ENCODE data around the gene PGRMC1. TPM values are rescaled to one million over a fixed set of nuclear protein-coding genes. Genes with fewer than 3 reads are reported as not detected.
"Not testable (repeated sequence)": the region's sequence is repeated elsewhere in the genome, so short reads cannot be mapped to it uniquely, and the experiment has no call there.

The PGRMC1 gene
- total and polyA plus RNA-seq, 2 experiments from 2014 or later: 235 to 370 TPM

DNA sequence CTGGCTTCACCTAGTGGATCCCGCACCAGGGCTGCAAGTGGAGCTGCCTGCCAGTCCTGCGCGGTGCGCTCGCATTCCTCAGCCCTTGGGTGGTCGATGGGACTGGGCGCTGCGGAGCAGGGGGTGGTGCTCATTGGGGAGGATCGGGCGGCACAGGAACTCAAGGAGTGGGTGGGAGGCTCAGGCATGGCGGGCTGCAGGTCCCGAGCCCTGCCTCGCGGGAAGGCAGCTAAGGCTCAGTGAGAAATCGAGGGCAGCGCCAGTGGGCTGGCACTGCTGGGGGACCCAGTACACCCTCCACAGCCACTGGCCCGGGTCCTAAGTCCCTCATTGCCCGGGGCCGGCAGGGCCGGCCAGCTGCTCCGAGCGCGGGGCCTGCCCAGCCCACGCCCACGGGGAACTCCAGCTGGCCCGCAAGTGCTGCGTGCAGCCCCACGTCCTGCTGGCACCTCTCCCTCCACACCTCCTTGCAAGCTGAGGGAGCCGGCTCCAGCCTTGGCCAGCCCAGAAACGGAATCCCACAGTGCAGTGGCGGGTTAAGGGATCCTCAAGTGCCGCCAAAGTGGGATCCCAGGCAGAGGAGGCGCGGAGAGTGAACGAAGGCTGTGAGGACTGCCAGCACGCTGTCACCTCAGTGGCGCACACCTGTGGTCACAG is 27.6 kb upstream of the PGRMC1 start:
- no peak for TF ChIP-seq CREB1 (CRISPR knock-in tag; IDR thresholded peaks at IDR 0.05; ENCODE audit: low read depth)
- TF ChIP-seq POLR2AphosphoS5 (IDR thresholded peaks at IDR 0.05; ENCODE audit: low read depth): no peak
- no peak for TF ChIP-seq JUNB (IDR thresholded peaks at IDR 0.05; ENCODE audit: unreplicated experiment)
- no peak for TF ChIP-seq STAT1 (IDR thresholded peaks at IDR 0.05; ENCODE audit: unreplicated experiment)
- TF ChIP-seq, protein P1, sequence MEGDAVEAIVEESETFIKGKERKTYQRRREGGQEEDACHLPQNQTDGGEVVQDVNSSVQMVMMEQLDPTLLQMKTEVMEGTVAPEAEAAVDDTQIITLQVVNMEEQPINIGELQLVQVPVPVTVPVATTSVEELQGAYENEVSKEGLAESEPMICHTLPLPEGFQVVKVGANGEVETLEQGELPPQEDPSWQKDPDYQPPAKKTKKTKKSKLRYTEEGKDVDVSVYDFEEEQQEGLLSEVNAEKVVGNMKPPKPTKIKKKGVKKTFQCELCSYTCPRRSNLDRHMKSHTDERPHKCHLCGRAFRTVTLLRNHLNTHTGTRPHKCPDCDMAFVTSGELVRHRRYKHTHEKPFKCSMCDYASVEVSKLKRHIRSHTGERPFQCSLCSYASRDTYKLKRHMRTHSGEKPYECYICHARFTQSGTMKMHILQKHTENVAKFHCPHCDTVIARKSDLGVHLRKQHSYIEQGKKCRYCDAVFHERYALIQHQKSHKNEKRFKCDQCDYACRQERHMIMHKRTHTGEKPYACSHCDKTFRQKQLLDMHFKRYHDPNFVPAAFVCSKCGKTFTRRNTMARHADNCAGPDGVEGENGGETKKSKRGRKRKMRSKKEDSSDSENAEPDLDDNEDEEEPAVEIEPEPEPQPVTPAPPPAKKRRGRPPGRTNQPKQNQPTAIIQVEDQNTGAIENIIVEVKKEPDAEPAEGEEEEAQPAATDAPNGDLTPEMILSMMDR (conservative IDR thresholded peaks at IDR 0.05; ENCODE audit: low read depth in 2 of 2): no peak
- TF ChIP-seq ETS1 (IDR thresholded peaks at IDR 0.05): no peak
- peaks cover 4% of the 10 kb centered on the region for H3K27me3 Mint-ChIP-seq (ENCODE audit: insufficient read depth, low read depth, poor library complexity)
- H3K4me3 Mint-ChIP-seq: no peak overlapping the region
- Histone ChIP-seq H3K27ac (ENCODE audit: low read depth) (no peak overlapping the region), H4K20me1 (replicated peaks; ENCODE audit: insufficient read depth) (no peaks in the 10 kb centered on the region), H3K79me2 (replicated peaks; ENCODE audit: insufficient read depth) (no peaks in the 10 kb centered on the region), H3K36me3 (ENCODE audit: insufficient read depth) (no peaks in the 10 kb centered on the region), H3F3A (replicated peaks; ENCODE audit: low read depth) (no peaks in the 10 kb centered on the region), H3K4me1 (ENCODE audit: insufficient read depth) (no peaks in the 10 kb centered on the region), H3K9me2 (ENCODE audit: insufficient read depth) (no peaks in the 10 kb centered on the region), H3K27me3 (ENCODE audit: insufficient read depth) (no peaks in the 10 kb centered on the region), H3K4me2 (no peak overlapping the region), H2AFZ (no peak overlapping the region), H3K4me3 (no peak overlapping the region)
- H3K36me3 Mint-ChIP-seq (ENCODE audit: low read depth): peaks cover 4% of the 10 kb centered on the region; the same call in 2 of the 3 replicates
- H3K9me3 Mint-ChIP-seq: peaks cover 5% of the 10 kb centered on the region; the same call in 1 of the 3 replicates
- ATAC-seq (no peak), DNase-seq (ENCODE audit: low spot score) (no peak)
- H3K27ac Mint-ChIP-seq: no peak overlapping the region
- H3K4me1 Mint-ChIP-seq: no peaks in the 10 kb centered on the region

DNA sequence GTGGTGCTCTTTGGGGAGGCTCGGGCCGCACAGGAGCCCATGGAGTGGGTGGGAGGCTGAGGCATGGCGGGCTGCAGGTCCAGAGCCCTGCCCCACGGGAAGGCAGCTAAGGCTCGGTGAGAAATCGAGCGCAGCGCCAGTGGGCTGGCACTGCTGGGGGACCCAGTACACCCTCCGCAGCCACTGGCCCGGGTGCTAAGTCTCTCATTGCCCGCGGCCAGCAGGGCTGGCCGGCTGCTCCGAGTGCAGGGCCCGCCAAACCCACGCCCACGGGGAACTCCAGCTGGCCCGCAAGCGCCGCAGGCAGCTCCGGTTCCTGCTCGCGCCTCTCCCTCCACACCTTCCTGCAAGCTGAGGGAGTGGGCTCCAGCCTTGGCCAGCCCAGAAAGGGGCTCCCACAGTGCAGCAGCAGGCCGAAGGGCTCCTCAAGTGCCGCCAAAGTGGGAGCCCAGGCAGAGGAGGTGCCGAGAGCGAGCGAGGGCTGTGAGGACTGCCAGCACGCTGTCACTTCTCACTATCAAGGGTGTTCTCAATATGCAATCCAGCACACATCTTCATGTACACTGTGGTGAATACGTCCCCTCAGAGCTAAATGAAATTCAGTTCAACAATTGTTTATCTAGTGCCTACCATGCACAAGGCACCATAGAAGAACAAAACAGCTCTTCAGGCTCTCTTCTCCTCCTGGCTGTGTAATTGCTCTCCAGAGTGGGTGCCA is 25.0 kb upstream of the PGRMC1 start:
- not testable (repeated sequence) for H3K36me3 Mint-ChIP-seq (ENCODE audit: low read depth); H3K4me1 Mint-ChIP-seq; ATAC-seq; H3F3A ChIP-seq (replicated peaks; ENCODE audit: low read depth); H3K4me2 ChIP-seq; H3K27ac Mint-ChIP-seq; H3K4me3 ChIP-seq; H3K4me1 ChIP-seq (ENCODE audit: insufficient read depth); H4K20me1 ChIP-seq (replicated peaks; ENCODE audit: insufficient read depth); DNase-seq (ENCODE audit: low spot score); H3K9me3 Mint-ChIP-seq; H3K27ac ChIP-seq (ENCODE audit: low read depth); H3K79me2 ChIP-seq (replicated peaks; ENCODE audit: insufficient read depth); H2AFZ ChIP-seq; H3K4me3 Mint-ChIP-seq; H3K9me2 ChIP-seq (ENCODE audit: insufficient read depth); H3K27me3 ChIP-seq (ENCODE audit: insufficient read depth); H3K27me3 Mint-ChIP-seq (ENCODE audit: insufficient read depth, low read depth, poor library complexity); H3K36me3 ChIP-seq (ENCODE audit: insufficient read depth)

- no peaks in the 10 kb centered on the region for H3K27me3 ChIP-seq (ENCODE audit: insufficient read depth)
- H3K36me3 Mint-ChIP-seq (ENCODE audit: low read depth): peaks cover 4% of the 10 kb centered on the region; the same call in 2 of the 3 replicates
- H3K27ac ChIP-seq (ENCODE audit: low read depth): no peak overlapping the region
- peaks cover 2% of the 10 kb centered on the region for H3K27me3 Mint-ChIP-seq (ENCODE audit: insufficient read depth, low read depth, poor library complexity)
- H3K36me3 ChIP-seq (ENCODE audit: insufficient read depth): no peaks in the 10 kb centered on the region
- no peak overlapping the region for H3K4me2 ChIP-seq
- no peaks in the 10 kb centered on the region for H3F3A ChIP-seq (replicated peaks; ENCODE audit: low read depth)
- H4K20me1 ChIP-seq (replicated peaks; ENCODE audit: insufficient read depth): no peaks in the 10 kb centered on the region
- TF ChIP-seq, protein P2, sequence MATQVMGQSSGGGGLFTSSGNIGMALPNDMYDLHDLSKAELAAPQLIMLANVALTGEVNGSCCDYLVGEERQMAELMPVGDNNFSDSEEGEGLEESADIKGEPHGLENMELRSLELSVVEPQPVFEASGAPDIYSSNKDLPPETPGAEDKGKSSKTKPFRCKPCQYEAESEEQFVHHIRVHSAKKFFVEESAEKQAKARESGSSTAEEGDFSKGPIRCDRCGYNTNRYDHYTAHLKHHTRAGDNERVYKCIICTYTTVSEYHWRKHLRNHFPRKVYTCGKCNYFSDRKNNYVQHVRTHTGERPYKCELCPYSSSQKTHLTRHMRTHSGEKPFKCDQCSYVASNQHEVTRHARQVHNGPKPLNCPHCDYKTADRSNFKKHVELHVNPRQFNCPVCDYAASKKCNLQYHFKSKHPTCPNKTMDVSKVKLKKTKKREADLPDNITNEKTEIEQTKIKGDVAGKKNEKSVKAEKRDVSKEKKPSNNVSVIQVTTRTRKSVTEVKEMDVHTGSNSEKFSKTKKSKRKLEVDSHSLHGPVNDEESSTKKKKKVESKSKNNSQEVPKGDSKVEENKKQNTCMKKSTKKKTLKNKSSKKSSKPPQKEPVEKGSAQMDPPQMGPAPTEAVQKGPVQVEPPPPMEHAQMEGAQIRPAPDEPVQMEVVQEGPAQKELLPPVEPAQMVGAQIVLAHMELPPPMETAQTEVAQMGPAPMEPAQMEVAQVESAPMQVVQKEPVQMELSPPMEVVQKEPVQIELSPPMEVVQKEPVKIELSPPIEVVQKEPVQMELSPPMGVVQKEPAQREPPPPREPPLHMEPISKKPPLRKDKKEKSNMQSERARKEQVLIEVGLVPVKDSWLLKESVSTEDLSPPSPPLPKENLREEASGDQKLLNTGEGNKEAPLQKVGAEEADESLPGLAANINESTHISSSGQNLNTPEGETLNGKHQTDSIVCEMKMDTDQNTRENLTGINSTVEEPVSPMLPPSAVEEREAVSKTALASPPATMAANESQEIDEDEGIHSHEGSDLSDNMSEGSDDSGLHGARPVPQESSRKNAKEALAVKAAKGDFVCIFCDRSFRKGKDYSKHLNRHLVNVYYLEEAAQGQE (IDR thresholded peaks at IDR 0.05; ENCODE audit: unreplicated experiment): no peak
- no peaks in the 10 kb centered on the region for H3K4me1 ChIP-seq (ENCODE audit: insufficient read depth)
- peaks cover 5% of the 10 kb centered on the region; the same call in 1 of the 3 replicates for H3K9me3 Mint-ChIP-seq
- no peaks in the 10 kb centered on the region for H3K4me1 Mint-ChIP-seq
- no peak overlapping the region for H3K4me3 ChIP-seq
- H3K4me3 Mint-ChIP-seq: no peak overlapping the region
- no peaks in the 10 kb centered on the region for H3K79me2 ChIP-seq (replicated peaks; ENCODE audit: insufficient read depth)
- H3K9me2 ChIP-seq (ENCODE audit: insufficient read depth): no peaks in the 10 kb centered on the region
- ATAC-seq: no peak
- no peak overlapping the region for H3K27ac Mint-ChIP-seq
- DNase-seq (ENCODE audit: low spot score): no peak
- no peak overlapping the region for H2AFZ ChIP-seq
Observed at GRCh38 chrX:119211649-119212014, 24.5 kb upstream of the PGRMC1 start.

All from GM23338 (cell line).